Measurements from ENCODE around the gene PARVG. TPM values are rescaled to one million over a fixed set of nuclear protein-coding genes. Genes with fewer than 3 reads are reported as not detected.

The PARVG gene
- total and polyA plus RNA-seq, 10 of the 15 experiments (the other 5 are each of a cell fraction or from before 2014, with no cell fraction given) = 6.3 to 123 (median 71.9) TPM

DNA sequence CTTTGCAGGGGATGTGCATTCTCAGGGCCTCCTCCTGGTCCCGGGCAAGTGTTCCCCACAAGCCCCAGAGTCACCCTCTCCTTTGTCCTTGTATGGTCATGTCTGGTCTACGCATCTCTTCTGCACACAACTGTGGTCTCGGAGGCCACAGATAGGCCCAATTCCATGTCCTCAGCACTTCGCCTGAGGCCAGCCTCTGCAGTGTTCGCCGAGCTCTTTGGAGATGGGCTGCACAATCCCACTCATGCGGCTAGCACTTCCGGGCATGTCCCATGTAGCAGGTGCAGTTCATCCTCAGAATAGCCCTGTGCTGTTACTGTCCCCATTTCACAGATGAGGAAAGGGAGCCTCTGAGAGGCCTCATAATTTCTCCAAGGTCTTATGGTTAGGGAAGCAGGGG is 7.6 kb downstream of the PARVG start:
- no peaks in the 10 kb centered on the region for H3K9me3 ChIP-seq (replicated peaks; ENCODE audit: control insufficient read depth, insufficient read depth, low read length)
- H3K4me1 ChIP-seq (ENCODE audit: control insufficient read depth, insufficient read depth, low read length) = peaks cover 25% of the 10 kb centered on the region
- peaks cover 0 to 2% of the 10 kb centered on the region in 2 experiments; a peak in 1 of 4 replicates for H3K36me3 ChIP-seq (ENCODE audit: control insufficient read depth in 2 of 2, insufficient read depth in 2 of 2, low read length in 1 of 2)
- no peak overlapping the region for H3K27ac ChIP-seq (ENCODE audit: control insufficient read depth, insufficient read depth)
- H3K27me3 ChIP-seq (replicated peaks in 1 of 2; ENCODE audit: control insufficient read depth in 2 of 2, insufficient read depth in 2 of 2, low read length in 1 of 2) = no peaks in the 10 kb centered on the region
- H3K79me2 ChIP-seq (ENCODE audit: control insufficient read depth, insufficient read depth, low read length) = no peaks in the 10 kb centered on the region
- 84% methylated on average over 8 of the region's 8 CpGs for WGBS (ENCODE audit: insufficient coverage, insufficient replicate concordance, low lambda C conversion rate, missing lambda C conversion rate)
- ChIA-PET CTCF (no interaction called here), POLR2A (no interaction called here), SMC1A (ENCODE audit: uncharacterized antibody, unreplicated experiment) (no interaction called here), RAD21 (ENCODE audit: unreplicated experiment) (no interaction called here)
- BruUV-seq (replicated peaks) = no TSS peak
- intact Hi-C loops (cut with micrococcal nuclease; ENCODE audit: unreplicated experiment) (no loop called here), in situ Hi-C loops (cut with MboI) (no loop called here)
- no peak overlapping the region for H3K4me3 ChIP-seq
- no peak overlapping the region for H3K9ac ChIP-seq (ENCODE audit: control insufficient read depth, insufficient read depth, low read length)
- FAIRE-seq (no peak), ATAC-seq (no peak), DNase-seq (ENCODE audit: low read depth, low spot score) (no peak)
- no peak overlapping the region for H2AFZ ChIP-seq (ENCODE audit: control insufficient read depth, low read depth, low read length)
- no peak overlapping the region for H3K4me2 ChIP-seq (ENCODE audit: control insufficient read depth, insufficient read depth)
- no peaks in the 10 kb centered on the region for H4K20me1 ChIP-seq (ENCODE audit: control insufficient read depth, insufficient read depth)
- TF ChIP-seq E2F8 (IDR thresholded peaks at IDR 0.05; ENCODE audit: low read depth, partially characterized antibody) (no peak), IRF5 (IDR thresholded peaks at IDR 0.05; ENCODE audit: borderline replicate concordance) (no peak), STAT3 (IDR thresholded peaks at IDR 0.05; ENCODE audit: low read depth, low read length) (no peak), BACH1 (IDR thresholded peaks at IDR 0.05; ENCODE audit: borderline replicate concordance) (no peak), ZNF687 (IDR thresholded peaks at IDR 0.05) (no peak), NFYB (IDR thresholded peaks at IDR 0.05; ENCODE audit: insufficient read depth, low read depth, low read length) (no peak), PBX3 (IDR thresholded peaks at IDR 0.05; ENCODE audit: insufficient replicate concordance, low read depth, low read length) (no peak), RFX5 (IDR thresholded peaks at IDR 0.05; ENCODE audit: low read depth, low read length) (no peak)
- TF ChIP-seq, protein P1, sequence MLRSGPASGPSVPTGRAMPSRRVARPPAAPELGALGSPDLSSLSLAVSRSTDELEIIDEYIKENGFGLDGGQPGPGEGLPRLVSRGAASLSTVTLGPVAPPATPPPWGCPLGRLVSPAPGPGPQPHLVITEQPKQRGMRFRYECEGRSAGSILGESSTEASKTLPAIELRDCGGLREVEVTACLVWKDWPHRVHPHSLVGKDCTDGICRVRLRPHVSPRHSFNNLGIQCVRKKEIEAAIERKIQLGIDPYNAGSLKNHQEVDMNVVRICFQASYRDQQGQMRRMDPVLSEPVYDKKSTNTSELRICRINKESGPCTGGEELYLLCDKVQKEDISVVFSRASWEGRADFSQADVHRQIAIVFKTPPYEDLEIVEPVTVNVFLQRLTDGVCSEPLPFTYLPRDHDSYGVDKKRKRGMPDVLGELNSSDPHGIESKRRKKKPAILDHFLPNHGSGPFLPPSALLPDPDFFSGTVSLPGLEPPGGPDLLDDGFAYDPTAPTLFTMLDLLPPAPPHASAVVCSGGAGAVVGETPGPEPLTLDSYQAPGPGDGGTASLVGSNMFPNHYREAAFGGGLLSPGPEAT (IDR thresholded peaks at IDR 0.05; ENCODE audit: low read depth) = no peak

All from GM12878 (cell line).